GM12891 (cell line): ENCODE data around the gene ECE2.
A peak's percentile ranks its signal among the peaks of the same experiment; 100 is the strongest.

Experiments
- POLR2A ChIP-seq: IDR thresholded peaks from 2 replicates; pipeline ENCODE4 v1.6.1; 2011; ENCODE audit warnings: low read depth, low read length, control low read depth
- POLR2AphosphoS5 ChIP-seq: IDR thresholded peaks from 2 replicates; pipeline ENCODE4 v1.6.1; 2011; ENCODE audit warnings: low read depth, low read length, control low read depth
- SPI1 ChIP-seq: IDR thresholded peaks from 2 replicates; pipeline ENCODE4 v1.6.1; 2011; ENCODE audit warnings: low read depth, low read length, control low read depth
- TAF1 ChIP-seq: IDR thresholded peaks from 2 replicates; pipeline ENCODE4 v1.6.1; 2011; ENCODE audit warnings: low read depth, low read length, control low read depth

GRCh38 chr3:184277366-184277765 is 1.5 kb downstream of the ECE2 start:
- no peak for TF ChIP-seq POLR2A
- TF ChIP-seq POLR2AphosphoS5, result no peak
- peak; percentile 34 for TF ChIP-seq SPI1
- TF ChIP-seq TAF1, result no peak
